Activated CD8-positive, alpha-beta T cell treated with anti-CD3 and anti-CD28 coated beads for 36 hours (primary cell): Measurements from ENCODE around the gene SNAPIN. TPM values are rescaled to one million over a fixed set of nuclear protein-coding genes. Genes with fewer than 3 reads are reported as not detected.
A peak's percentile ranks its signal among the peaks of the same experiment; 100 is the strongest.

ENCODE experiments used
- ATAC-seq: fragments of 200-7000 bp; cut with Tn5 transposase; one replicate; pipeline ENCODE4 v1.10.0; 2021; ENCODE audit warnings: mild to moderate bottlenecking, moderate library complexity
- CTCF ChIA-PET: fragments of 350-600 bp; sonication (Branson Sonifier 250); formaldehyde crosslinking; loops from one replicate; lab custom pipeline; 2021; ENCODE audit warnings: antibody characterized with exemption; lab: Charles Lee
- POLR2A ChIA-PET: fragments of 350-600 bp; sonication (Branson Sonifier 250); formaldehyde crosslinking; loops from one replicate; lab custom pipeline; 2021; ENCODE audit warnings: antibody characterized with exemption; lab: Charles Lee
- DNase-seq: peaks from one replicate; pipeline ENCODE4 v3.0.0-alpha.2; 2020
- H3K27ac Mint-ChIP-seq: one replicate; pipeline ENCODE4 v1.8.0; 2021; ENCODE audit warnings: mild to moderate bottlenecking, mixed read lengths
- H3K27me3 Mint-ChIP-seq: one replicate; pipeline ENCODE4 v1.8.0; 2021; ENCODE audit warnings: mixed read lengths
- H3K36me3 Mint-ChIP-seq: one replicate; pipeline ENCODE4 v1.8.0; 2021; ENCODE audit warnings: low read depth, mixed read lengths
- H3K4me1 Mint-ChIP-seq: one replicate; pipeline ENCODE4 v1.8.0; 2021; ENCODE audit warnings: low read depth, mixed read lengths
- H3K4me3 Mint-ChIP-seq: one replicate; pipeline ENCODE4 v1.8.0; 2021; ENCODE audit warnings: mild to moderate bottlenecking, moderate library complexity, mixed read lengths
- H3K9me3 Mint-ChIP-seq: one replicate; pipeline ENCODE4 v1.8.0; 2021; ENCODE audit warnings: mixed read lengths
- intact Hi-C: fragments of 100-400 bp; cut with micrococcal nuclease; formaldehyde crosslinking; loops from one replicate; pipeline ENCODE4 v1.10.0; 2022
- total RNA-seq, 2 experiments: library from RNA; stranded (reverse); gene quantifications; one replicate each; pipeline ENCODE4 v1.2.3, GENCODE V29; 2021
- TF ChIP-seq, protein P1 (sequence below): fragments of 200-600 bp; IDR thresholded peaks from one replicate; pipeline ENCODE4 v1.8.0; 2022; ENCODE audit warnings: antibody characterized with exemption, mild to moderate bottlenecking

Gene SNAPIN
- 10 to 100 TPM; 25.7 to 27.3 TPM for total RNA-seq

GRCh38 chr1:153658400-153659174, at the start of gene SNAPIN:
Gene SNAPIN (plus strand): TSS chr1:153658703. CDS start chr1:153658744, 41 bp downstream.
- DNase-seq (peak; percentile 96), ATAC-seq (peak; percentile 95)
- H3K36me3 Mint-ChIP-seq, result peaks cover 25% of the 10 kb centered on the region
- H3K4me1 Mint-ChIP-seq, result peaks cover 12% of the 10 kb centered on the region
- no peaks in the 10 kb centered on the region for H3K27me3 Mint-ChIP-seq
- CTCF ChIA-PET, result interaction anchor here (0.8 to 2.1 kb wide), 7 partner anchors 10 to 148 kb away, joined by 3 to 8 read pairs (median 3); partner anchors contain the start of gene CHTOP
- POLR2A ChIA-PET, result interaction anchor here (0.8 to 5.6 kb wide), 6 partner anchors 9 to 126 kb away, joined by 3 to 44 read pairs (median 10); partner anchors contain the start of genes CHTOP and ILF2
- intact Hi-C loops, result no loop called here
- H3K4me3 Mint-ChIP-seq, result peak within 1 kb of the TSS; percentile 98
- H3K27ac Mint-ChIP-seq, result peak within 1 kb of the TSS; percentile 96
- H3K9me3 Mint-ChIP-seq, result no peaks in the 10 kb centered on the region
- TF ChIP-seq, protein P1, sequence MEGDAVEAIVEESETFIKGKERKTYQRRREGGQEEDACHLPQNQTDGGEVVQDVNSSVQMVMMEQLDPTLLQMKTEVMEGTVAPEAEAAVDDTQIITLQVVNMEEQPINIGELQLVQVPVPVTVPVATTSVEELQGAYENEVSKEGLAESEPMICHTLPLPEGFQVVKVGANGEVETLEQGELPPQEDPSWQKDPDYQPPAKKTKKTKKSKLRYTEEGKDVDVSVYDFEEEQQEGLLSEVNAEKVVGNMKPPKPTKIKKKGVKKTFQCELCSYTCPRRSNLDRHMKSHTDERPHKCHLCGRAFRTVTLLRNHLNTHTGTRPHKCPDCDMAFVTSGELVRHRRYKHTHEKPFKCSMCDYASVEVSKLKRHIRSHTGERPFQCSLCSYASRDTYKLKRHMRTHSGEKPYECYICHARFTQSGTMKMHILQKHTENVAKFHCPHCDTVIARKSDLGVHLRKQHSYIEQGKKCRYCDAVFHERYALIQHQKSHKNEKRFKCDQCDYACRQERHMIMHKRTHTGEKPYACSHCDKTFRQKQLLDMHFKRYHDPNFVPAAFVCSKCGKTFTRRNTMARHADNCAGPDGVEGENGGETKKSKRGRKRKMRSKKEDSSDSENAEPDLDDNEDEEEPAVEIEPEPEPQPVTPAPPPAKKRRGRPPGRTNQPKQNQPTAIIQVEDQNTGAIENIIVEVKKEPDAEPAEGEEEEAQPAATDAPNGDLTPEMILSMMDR, result no peak

DNA sequence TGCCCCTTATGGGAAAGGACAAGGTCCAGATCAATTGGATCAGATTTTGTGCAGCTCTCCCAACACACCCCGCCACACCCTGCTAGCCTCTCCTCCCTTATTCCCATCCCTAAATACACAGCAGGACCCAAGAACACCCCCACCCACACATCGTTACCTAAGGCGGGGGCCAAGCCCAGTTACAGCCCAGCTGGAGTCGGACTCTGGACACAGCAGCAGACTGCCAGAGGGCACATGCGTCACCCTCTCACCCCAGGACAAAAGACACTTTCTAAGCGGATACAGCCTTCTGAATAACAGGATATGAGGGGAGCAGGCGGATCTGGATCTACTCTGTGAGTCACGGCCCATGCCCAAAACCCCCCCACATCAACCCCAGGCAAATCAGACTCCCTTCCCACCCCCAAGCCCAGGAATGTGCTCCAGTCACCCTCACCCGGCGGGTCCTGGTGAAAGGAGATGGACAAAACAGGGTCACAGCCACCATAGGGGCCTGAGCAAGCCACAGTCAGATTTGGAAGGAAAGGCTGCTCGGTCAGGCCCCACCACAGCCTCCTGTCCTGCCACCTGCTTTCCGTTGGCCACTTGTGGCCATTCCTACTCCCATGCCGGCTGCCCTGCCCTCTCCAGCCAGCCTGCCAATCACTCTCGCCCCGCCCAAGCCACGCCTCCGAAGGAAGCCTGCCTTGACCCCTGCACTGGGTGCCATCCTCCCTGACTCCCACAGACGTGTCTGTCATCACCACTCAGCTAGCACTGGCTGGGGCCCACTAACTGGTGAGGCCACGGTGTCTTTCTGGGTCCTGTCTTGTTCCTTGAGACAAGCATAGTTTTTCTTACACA, 49.5 kb upstream of the SNAPIN start:
- no peaks in the 10 kb centered on the region for H3K36me3 Mint-ChIP-seq
- no peak overlapping the region for H3K4me3 Mint-ChIP-seq
- TF ChIP-seq, protein P1, result no peak

DNA sequence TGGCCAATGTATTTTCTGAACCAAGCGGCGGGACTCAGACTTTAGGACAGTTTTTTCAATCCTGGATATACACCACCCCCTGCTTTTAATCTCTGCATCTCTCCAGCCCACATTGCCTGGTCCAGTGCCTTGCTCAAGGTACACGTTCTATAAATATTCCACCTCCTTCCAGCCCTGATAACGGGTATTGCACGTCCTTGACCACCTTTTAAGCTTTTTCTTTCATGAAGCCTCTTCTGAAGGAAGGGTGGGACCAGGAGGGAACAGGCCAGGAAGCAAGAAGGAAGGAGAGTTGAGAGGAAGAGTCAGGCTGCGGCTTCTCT, 49.0 kb upstream of the SNAPIN start:
- TF ChIP-seq, protein P1, result no peak
- Mint-ChIP-seq H3K27me3 (no peaks in the 10 kb centered on the region), H3K27ac (no peak overlapping the region), H3K4me3 (no peak overlapping the region), H3K4me1 (no peaks in the 10 kb centered on the region), H3K36me3 (no peaks in the 10 kb centered on the region), H3K9me3 (no peaks in the 10 kb centered on the region)
- intact Hi-C loops, result no loop called here
- ChIA-PET CTCF (interaction anchor here (2.2 kb wide), 1 partner anchor 99 kb away, joined by 9 read pairs; no protein-coding TSS in a partner anchor), POLR2A (no interaction called here)
- DNase-seq (no peak), ATAC-seq (no peak)

More for the DNA sequence above, 49.5 kb upstream of the SNAPIN start:
- Mint-ChIP-seq H3K27me3 (no peaks in the 10 kb centered on the region), H3K4me1 (no peaks in the 10 kb centered on the region), H3K27ac (no peak overlapping the region), H3K9me3 (no peaks in the 10 kb centered on the region)
- POLR2A ChIA-PET, result interaction anchor here (1.4 kb wide), 1 partner anchor 23 kb away, joined by 3 read pairs; no protein-coding TSS in a partner anchor
- ATAC-seq, result no peak
- intact Hi-C loops, result no loop called here
- CTCF ChIA-PET, result no interaction called here
- DNase-seq, result no peak

DNA sequence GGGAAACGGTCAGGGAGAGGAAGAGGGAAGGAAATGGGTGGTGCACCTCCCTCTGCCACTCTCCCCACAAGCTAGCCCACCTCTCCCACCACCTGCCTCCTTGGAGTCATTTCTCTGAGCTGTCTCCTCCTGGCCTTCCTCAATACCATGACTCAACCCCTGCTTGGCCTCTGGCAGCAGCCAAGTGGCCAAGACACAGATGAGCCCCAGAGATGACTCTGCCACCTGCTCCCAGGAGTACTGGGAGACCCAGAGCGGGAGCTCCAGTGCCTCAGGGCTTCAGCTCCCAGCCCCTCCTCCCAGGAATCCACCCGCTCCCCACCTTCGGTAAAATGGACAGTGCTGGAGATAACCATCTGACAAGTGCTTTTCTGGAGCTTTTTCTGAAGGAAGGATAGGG, 48.2 kb upstream of the SNAPIN start:
- no peak for DNase-seq
- TF ChIP-seq, protein P1, result no peak
- no peaks in the 10 kb centered on the region for H3K4me1 Mint-ChIP-seq
- H3K9me3 Mint-ChIP-seq, result no peaks in the 10 kb centered on the region
- H3K36me3 Mint-ChIP-seq, result no peaks in the 10 kb centered on the region
- no peak overlapping the region for H3K4me3 Mint-ChIP-seq
- no peaks in the 10 kb centered on the region for H3K27me3 Mint-ChIP-seq
- CTCF ChIA-PET, result interaction anchor here (0.7 to 2.2 kb wide), 3 partner anchors 37 to 99 kb away, joined by 3 to 9 read pairs (median 4); no protein-coding TSS in a partner anchor
- POLR2A ChIA-PET, result interaction anchor here (0.5 kb wide), 1 partner anchor 36 kb away, joined by 3 read pairs; no protein-coding TSS in a partner anchor
- no peak overlapping the region for H3K27ac Mint-ChIP-seq
- intact Hi-C loops, result no loop called here
- ATAC-seq, result no peak
